MM.1S (cell line): Measurements from ENCODE around the gene ARHGAP33.

Source experiments
- DNase-seq: peaks from one replicate; pipeline ENCODE4 v3.0.0-alpha.2; 2015
- H2AFZ ChIP-seq: fragments of 300-600 bp; sonication (generic); 2 replicates; pipeline ENCODE4 v1.6.0; 2016; ENCODE audit warnings: antibody characterized with exemption, low read length
- H3F3A ChIP-seq: fragments of 300-600 bp; sonication (generic); 2 replicates; pipeline ENCODE4 v1.6.1; 2016; ENCODE audit warnings: mild to moderate bottlenecking, antibody characterized with exemption, low read length, moderate library complexity, mixed read lengths; ENCODE audit not compliant: insufficient read depth
- H3K27ac ChIP-seq: fragments of 300-600 bp; sonication (generic); 2 replicates; pipeline ENCODE4 v1.5.1; 2016; ENCODE audit warnings: mild to moderate bottlenecking, low read length
- H3K27me3 ChIP-seq: fragments of 300-600 bp; sonication (generic); replicated peaks from 2 replicates; pipeline ENCODE4 v1.6.0; 2016; ENCODE audit warnings: low read length; ENCODE audit not compliant: insufficient read depth
- H3K36me3 ChIP-seq: fragments of 300-600 bp; sonication (generic); replicated peaks from 2 replicates; pipeline ENCODE4 v1.6.1; 2016; ENCODE audit warnings: mild to moderate bottlenecking, low read length, mixed read lengths; ENCODE audit not compliant: insufficient read depth
- H3K4me1 ChIP-seq: fragments of 300-600 bp; sonication (generic); 2 replicates; pipeline ENCODE4 v1.6.1; 2016; ENCODE audit warnings: low read length, mixed read lengths
- H3K4me2 ChIP-seq: fragments of 300-600 bp; sonication (generic); 2 replicates; pipeline ENCODE4 v1.6.0; 2016; ENCODE audit warnings: low read depth, low read length
- H3K4me3 ChIP-seq: fragments of 300-600 bp; sonication (generic); 2 replicates; pipeline ENCODE4 v1.5.1; 2016; ENCODE audit warnings: low read length, mixed read lengths
- H3K79me2 ChIP-seq: fragments of 300-600 bp; sonication (generic); 2 replicates; pipeline ENCODE4 v1.6.1; 2016; ENCODE audit warnings: mixed run types, low read length, mixed read lengths
- H3K9ac ChIP-seq: fragments of 300-600 bp; sonication (generic); 2 replicates; pipeline ENCODE4 v1.6.1; 2016; ENCODE audit warnings: low read length, mixed read lengths
- H3K9me2 ChIP-seq: fragments of 300-600 bp; sonication (generic); replicated peaks from 2 replicates; pipeline ENCODE4 v1.6.1; 2016; ENCODE audit warnings: mild to moderate bottlenecking, low read length, mixed read lengths; ENCODE audit not compliant: insufficient read depth
- H3K9me3 ChIP-seq: fragments of 300-600 bp; sonication (generic); replicated peaks from 2 replicates; pipeline ENCODE4 v1.6.1; 2016; ENCODE audit warnings: mild to moderate bottlenecking, low read length, mixed read lengths; ENCODE audit not compliant: insufficient read depth
- H4K20me1 ChIP-seq: fragments of 300-600 bp; sonication (generic); 2 replicates; pipeline ENCODE4 v1.6.1; 2016; ENCODE audit warnings: mild to moderate bottlenecking, low read length, moderate library complexity, mixed read lengths; ENCODE audit not compliant: insufficient read depth
- EZH2 ChIP-seq: fragments of 300-600 bp; sonication (generic); optimal IDR thresholded peaks from 2 replicates; pipeline ENCODE3; 2017; ENCODE audit warnings: low read depth, mild to moderate bottlenecking, antibody characterized with exemption, low read length, mixed read lengths
- EZH2phosphoT487 ChIP-seq: fragments of 300-600 bp; sonication (generic); IDR thresholded peaks from 2 replicates; pipeline ENCODE4 v1.6.1; 2018; ENCODE audit warnings: antibody characterized with exemption, low read length
- TF ChIP-seq, protein P1 (sequence below): fragments of 300-600 bp; sonication (generic); IDR thresholded peaks from 2 replicates; pipeline ENCODE4 v1.5.1; 2016; ENCODE audit warnings: antibody characterized with exemption, low read length, mixed read lengths

Gene ARHGAP33

GRCh38 chr19:35773020-35773806 lies 2.2 kb upstream of the ARHGAP33 start:
- Histone ChIP-seq H3K9me2 (no peaks in the 10 kb centered on the region), H3K4me2 (no peak overlapping the region), H3K9ac (no peak overlapping the region), H2AFZ (no peak overlapping the region), H3K4me3 (no peak overlapping the region), H4K20me1 (no peaks in the 10 kb centered on the region), H3K4me1 (peaks cover 12% of the 10 kb centered on the region), H3K27me3 (no peaks in the 10 kb centered on the region), H3K9me3 (no peaks in the 10 kb centered on the region), H3F3A (no peaks in the 10 kb centered on the region), H3K36me3 (no peaks in the 10 kb centered on the region), H3K79me2 (peaks cover 13% of the 10 kb centered on the region), H3K27ac (no peak overlapping the region)
- no peak for DNase-seq
- TF ChIP-seq EZH2 (no peak), EZH2phosphoT487 (no peak)
- TF ChIP-seq, protein P1, sequence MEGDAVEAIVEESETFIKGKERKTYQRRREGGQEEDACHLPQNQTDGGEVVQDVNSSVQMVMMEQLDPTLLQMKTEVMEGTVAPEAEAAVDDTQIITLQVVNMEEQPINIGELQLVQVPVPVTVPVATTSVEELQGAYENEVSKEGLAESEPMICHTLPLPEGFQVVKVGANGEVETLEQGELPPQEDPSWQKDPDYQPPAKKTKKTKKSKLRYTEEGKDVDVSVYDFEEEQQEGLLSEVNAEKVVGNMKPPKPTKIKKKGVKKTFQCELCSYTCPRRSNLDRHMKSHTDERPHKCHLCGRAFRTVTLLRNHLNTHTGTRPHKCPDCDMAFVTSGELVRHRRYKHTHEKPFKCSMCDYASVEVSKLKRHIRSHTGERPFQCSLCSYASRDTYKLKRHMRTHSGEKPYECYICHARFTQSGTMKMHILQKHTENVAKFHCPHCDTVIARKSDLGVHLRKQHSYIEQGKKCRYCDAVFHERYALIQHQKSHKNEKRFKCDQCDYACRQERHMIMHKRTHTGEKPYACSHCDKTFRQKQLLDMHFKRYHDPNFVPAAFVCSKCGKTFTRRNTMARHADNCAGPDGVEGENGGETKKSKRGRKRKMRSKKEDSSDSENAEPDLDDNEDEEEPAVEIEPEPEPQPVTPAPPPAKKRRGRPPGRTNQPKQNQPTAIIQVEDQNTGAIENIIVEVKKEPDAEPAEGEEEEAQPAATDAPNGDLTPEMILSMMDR: no peak

DNA sequence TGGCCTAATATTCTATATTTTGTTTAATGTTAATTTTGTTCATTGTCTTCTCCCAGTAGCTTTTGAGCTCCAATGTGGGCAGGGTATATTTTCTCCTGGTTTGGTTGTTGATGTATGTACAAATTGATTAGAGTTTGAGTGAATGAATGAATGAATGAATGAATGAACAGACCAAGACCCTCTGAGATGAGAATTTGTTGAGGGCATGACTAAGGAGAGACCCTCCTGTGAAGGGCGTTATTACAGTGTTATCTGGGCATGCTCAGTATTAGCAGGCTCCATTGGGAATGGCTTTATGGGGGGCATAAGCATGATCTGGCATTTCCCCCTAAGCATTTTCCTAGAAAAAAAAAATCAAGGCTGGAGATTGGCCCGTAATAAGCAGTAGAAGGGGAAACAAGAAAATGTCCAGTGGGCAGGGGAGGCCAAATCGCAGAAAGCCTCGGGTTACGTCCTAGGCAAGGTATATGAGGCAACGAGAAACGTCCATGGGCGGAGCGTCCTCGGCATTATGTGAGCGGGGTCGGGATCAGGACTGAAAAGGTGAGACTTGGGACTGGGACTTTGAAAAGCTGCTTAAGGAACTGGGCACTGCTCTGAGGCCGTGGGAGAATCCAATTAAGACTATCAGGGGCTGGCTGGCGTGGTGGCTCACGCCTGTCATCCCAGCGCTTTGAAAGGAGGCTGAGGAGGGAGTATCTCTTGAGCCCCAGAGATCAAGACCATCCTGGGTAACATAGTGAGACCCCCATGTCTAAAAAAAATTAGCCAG lies 904 bp upstream of the ARHGAP33 start:
- peak overlapping the region; percentile 56 for H3K4me3 ChIP-seq
- no peaks in the 10 kb centered on the region for H3K9me2 ChIP-seq
- TF ChIP-seq EZH2phosphoT487: no peak
- TF ChIP-seq, protein P1: no peak
- TF ChIP-seq EZH2: no peak
- H3F3A ChIP-seq: no peaks in the 10 kb centered on the region
- peak overlapping the region; percentile 63; the same call in 1 of the 2 replicates for H3K4me2 ChIP-seq
- no peak overlapping the region for H3K9ac ChIP-seq
- no peaks in the 10 kb centered on the region for H3K36me3 ChIP-seq
- no peaks in the 10 kb centered on the region for H3K9me3 ChIP-seq
- H3K27me3 ChIP-seq: no peaks in the 10 kb centered on the region
- DNase-seq: no peak
- H3K4me1 ChIP-seq: peaks cover 12% of the 10 kb centered on the region
- H3K27ac ChIP-seq: no peak overlapping the region
- H3K79me2 ChIP-seq: peaks cover 13% of the 10 kb centered on the region
- H4K20me1 ChIP-seq: no peaks in the 10 kb centered on the region
- peak overlapping the region; percentile 49 for H2AFZ ChIP-seq

- no peaks in the 10 kb centered on the region for H3K27me3 ChIP-seq
- no peaks in the 10 kb centered on the region for H4K20me1 ChIP-seq
- no peaks in the 10 kb centered on the region for H3K9me2 ChIP-seq
- H3K9ac ChIP-seq: no peak overlapping the region
- TF ChIP-seq EZH2phosphoT487: no peak
- TF ChIP-seq, protein P1: no peak
- no peaks in the 10 kb centered on the region for H3F3A ChIP-seq
- H3K9me3 ChIP-seq: no peaks in the 10 kb centered on the region
- peak overlapping the region; percentile 49 for H2AFZ ChIP-seq
- H3K4me2 ChIP-seq: peak overlapping the region; percentile 63; the same call in 1 of the 2 replicates
- H3K79me2 ChIP-seq: peaks cover 13% of the 10 kb centered on the region
- H3K4me1 ChIP-seq: peaks cover 12% of the 10 kb centered on the region
- no peak overlapping the region for H3K27ac ChIP-seq
- no peaks in the 10 kb centered on the region for H3K36me3 ChIP-seq
- DNase-seq: no peak
- peak overlapping the region; percentile 56 for H3K4me3 ChIP-seq
Measured at GRCh38 chr19:35775046-35775297, 392 bp upstream of the ARHGAP33 start.
